Loucy (cell line): ENCODE measurements around the gene MAMLD1.

ENCODE experiments used
- H2AFZ ChIP-seq: fragments of 200-600 bp; sonication (generic); 2 replicates; pipeline ENCODE4 v1.6.0; 2016; ENCODE audit warnings: antibody characterized with exemption, mild to moderate bottlenecking, low read length, moderate library complexity
- H3F3A ChIP-seq: fragments of 200-600 bp; 2 replicates; pipeline ENCODE4 v1.6.0; 2016; ENCODE audit warnings: antibody characterized with exemption, low read depth, mild to moderate bottlenecking
- H3K27me3 ChIP-seq: fragments of 200-600 bp; sonication (generic); 2 replicates; pipeline ENCODE4 v1.6.1; 2014; ENCODE audit warnings: low read length, mild to moderate bottlenecking; ENCODE audit not compliant: insufficient read depth, poor library complexity, severe bottlenecking
- H3K36me3 ChIP-seq: fragments of 200-600 bp; sonication (generic); 2 replicates; pipeline ENCODE4 v1.6.1; 2016; ENCODE audit warnings: low read length; ENCODE audit not compliant: insufficient read depth
- H3K4me1 ChIP-seq: fragments of 200-600 bp; sonication (generic); 2 replicates; pipeline ENCODE4 v1.5.1; 2014; ENCODE audit warnings: low read length, mild to moderate bottlenecking; ENCODE audit not compliant: insufficient read depth, poor library complexity, severe bottlenecking
- H3K4me2 ChIP-seq: fragments of 200-600 bp; sonication (generic); 2 replicates; pipeline ENCODE4 v1.6.0; 2014; ENCODE audit warnings: antibody characterized with exemption, low read length, low read depth, mild to moderate bottlenecking; ENCODE audit not compliant: poor library complexity, severe bottlenecking
- H3K4me3 ChIP-seq: fragments of 200-600 bp; sonication (generic); 2 replicates; pipeline ENCODE4 v1.5.1; 2014; ENCODE audit warnings: low read length, mild to moderate bottlenecking, mixed read lengths; ENCODE audit not compliant: poor library complexity, severe bottlenecking
- H3K79me2 ChIP-seq: fragments of 200-600 bp; sonication (generic); 2 replicates; pipeline ENCODE4 v1.6.1; 2014; ENCODE audit warnings: low read length; ENCODE audit not compliant: insufficient read depth
- H3K9ac ChIP-seq: fragments of 200-600 bp; sonication (generic); 2 replicates; pipeline ENCODE4 v1.6.0; 2014; ENCODE audit warnings: mild to moderate bottlenecking, low read depth, low read length, moderate library complexity; ENCODE audit not compliant: poor library complexity, severe bottlenecking
- H3K9me2 ChIP-seq: fragments of 200-600 bp; sonication (generic); replicated peaks from 2 replicates; pipeline ENCODE4 v1.6.1; 2016; ENCODE audit warnings: low read depth, low read length, mixed read lengths
- H3K9me3 ChIP-seq: fragments of 200-600 bp; sonication (generic); 2 replicates; pipeline ENCODE4 v1.6.1; 2014; ENCODE audit warnings: mild to moderate bottlenecking, antibody characterized with exemption, low read length, low read depth; ENCODE audit not compliant: insufficient read depth
- H4K20me1 ChIP-seq: fragments of 200-600 bp; sonication (generic); 2 replicates; pipeline ENCODE4 v1.6.0; 2014; ENCODE audit warnings: antibody characterized with exemption, low read length, mild to moderate bottlenecking; ENCODE audit not compliant: insufficient read depth, poor library complexity, severe bottlenecking
- CTCF ChIP-seq: fragments of 200-600 bp; sonication (generic); conservative IDR thresholded peaks from 2 replicates; pipeline ENCODE4 v1.5.1; 2014; ENCODE audit warnings: mild to moderate bottlenecking, antibody characterized with exemption, low read length
- EZH2phosphoT487 ChIP-seq: fragments of 200-600 bp; IDR thresholded peaks from 2 replicates; pipeline ENCODE4 v1.6.1; 2018; ENCODE audit warnings: antibody characterized with exemption, mild to moderate bottlenecking, moderate library complexity, borderline replicate concordance

MAMLD1 gene

GRCh38 chrX:150337026-150337425 is 26.1 kb upstream of the MAMLD1 start:
- no peaks in the 10 kb centered on the region for H3K9me2 ChIP-seq
- H2AFZ ChIP-seq: no peak overlapping the region
- H3K4me2 ChIP-seq: no peak overlapping the region
- H4K20me1 ChIP-seq: no peaks in the 10 kb centered on the region
- no peaks in the 10 kb centered on the region for H3K9me3 ChIP-seq
- H3K27me3 ChIP-seq: no peaks in the 10 kb centered on the region
- peaks cover 13% of the 10 kb centered on the region for H3K4me1 ChIP-seq
- TF ChIP-seq EZH2phosphoT487 (no peak), CTCF (no peak)
- H3K4me3 ChIP-seq: no peak overlapping the region
- no peaks in the 10 kb centered on the region for H3K36me3 ChIP-seq
- no peak overlapping the region for H3K9ac ChIP-seq
- H3F3A ChIP-seq: no peaks in the 10 kb centered on the region
- H3K79me2 ChIP-seq: no peaks in the 10 kb centered on the region

GRCh38 chrX:150337536-150337935 is 25.6 kb upstream of the MAMLD1 start:
- no peaks in the 10 kb centered on the region for H3K9me2 ChIP-seq
- no peak overlapping the region for H3K4me3 ChIP-seq
- no peaks in the 10 kb centered on the region for H3K79me2 ChIP-seq
- H3F3A ChIP-seq: no peaks in the 10 kb centered on the region
- H4K20me1 ChIP-seq: no peaks in the 10 kb centered on the region
- TF ChIP-seq CTCF (no peak), EZH2phosphoT487 (no peak)
- no peak overlapping the region for H3K4me2 ChIP-seq
- H2AFZ ChIP-seq: no peak overlapping the region
- no peaks in the 10 kb centered on the region for H3K27me3 ChIP-seq
- no peaks in the 10 kb centered on the region for H3K9me3 ChIP-seq
- H3K36me3 ChIP-seq: no peaks in the 10 kb centered on the region
- H3K9ac ChIP-seq: no peak overlapping the region
- H3K4me1 ChIP-seq: peaks cover 13% of the 10 kb centered on the region

- peaks cover 5% of the 10 kb centered on the region for H3K4me1 ChIP-seq
- no peaks in the 10 kb centered on the region for H4K20me1 ChIP-seq
- no peaks in the 10 kb centered on the region for H3K36me3 ChIP-seq
- no peaks in the 10 kb centered on the region for H3K9me3 ChIP-seq
- H3F3A ChIP-seq: no peaks in the 10 kb centered on the region
- no peaks in the 10 kb centered on the region for H3K79me2 ChIP-seq
- no peak for TF ChIP-seq CTCF
- TF ChIP-seq EZH2phosphoT487: no peak
- H3K4me3 ChIP-seq: no peak overlapping the region
- no peak overlapping the region for H3K4me2 ChIP-seq
- no peak overlapping the region for H2AFZ ChIP-seq
- no peaks in the 10 kb centered on the region for H3K9me2 ChIP-seq
- H3K27me3 ChIP-seq: no peaks in the 10 kb centered on the region
- no peak overlapping the region for H3K9ac ChIP-seq
Observed at GRCh38 chrX:150338615-150339014, 24.5 kb upstream of the MAMLD1 start.
